Natural killer cell (primary cell): ENCODE measurements around the gene FARS2. TPM values are rescaled to one million over a fixed set of nuclear protein-coding genes. Genes with fewer than 3 reads are reported as not detected.

Experiments
- ATAC-seq, 3 donors: fragments of 150-1000 bp in 2 of 3; fragments of 200-7000 bp in 1 of 3; cut with Tn5 transposase; 1 replicate in 1 of 3; 2 replicates in 2 of 3; pipeline ENCODE4 v1.10.0; 2021; ENCODE audit warnings: mild to moderate bottlenecking in 2 of 3, moderate library complexity in 2 of 3
- DNase-seq, 2 donors: peaks; one replicate each; pipeline versions ENCODE4 v3.0.0 to v3.0.0-alpha.2; 2013 to 2021; ENCODE audit warnings: mixed read lengths in 1 of 2
- H3K27ac ChIP-seq: one replicate; pipeline ENCODE4 v1.5.1; 2013; ENCODE audit warnings: mild to moderate bottlenecking, low read length
- H3K27me3 ChIP-seq: one replicate; pipeline ENCODE4 v1.6.1; 2013; ENCODE audit warnings: low read length; ENCODE audit not compliant: control insufficient read depth, insufficient read depth
- H3K36me3 ChIP-seq: one replicate; pipeline ENCODE4 v1.6.1; 2013; ENCODE audit warnings: low read length; ENCODE audit not compliant: control insufficient read depth, insufficient read depth
- H3K4me1 ChIP-seq: one replicate; pipeline ENCODE4 v1.6.1; 2013; ENCODE audit warnings: low read length; ENCODE audit not compliant: control insufficient read depth, insufficient read depth
- H3K4me3 ChIP-seq: one replicate; pipeline ENCODE4 v1.5.1; 2013; ENCODE audit warnings: low read length
- H3K9me3 ChIP-seq: one replicate; pipeline ENCODE4 v1.6.1; 2013; ENCODE audit warnings: low read length; ENCODE audit not compliant: control insufficient read depth, insufficient read depth
- H3K27ac Mint-ChIP-seq, 2 donors: one replicate each; pipeline ENCODE4 v1.8.0; 2022; ENCODE audit warnings: mild to moderate bottlenecking in 2 of 2, mixed read lengths in 2 of 2, moderate library complexity in 1 of 2
- H3K27me3 Mint-ChIP-seq, 2 donors: one replicate each; pipeline ENCODE4 v1.8.0; 2022; ENCODE audit warnings: low read depth in 2 of 2, mixed read lengths in 2 of 2
- H3K36me3 Mint-ChIP-seq: one replicate; pipeline ENCODE4 v1.8.0; 2022; ENCODE audit warnings: mixed read lengths
- H3K4me1 Mint-ChIP-seq, 2 donors: one replicate each; pipeline ENCODE4 v1.8.0; 2022; ENCODE audit warnings: mixed read lengths in 2 of 2
- H3K4me3 Mint-ChIP-seq: one replicate; pipeline ENCODE4 v1.8.0; 2022; ENCODE audit warnings: mild to moderate bottlenecking, moderate library complexity, mixed read lengths
- H3K9me3 Mint-ChIP-seq, 2 donors: one replicate each; pipeline ENCODE4 v1.8.0; 2022; ENCODE audit warnings: mixed read lengths in 2 of 2
- CTCF ChIP-seq: fragments of 200-600 bp; IDR thresholded peaks from one replicate; pipeline ENCODE4 v1.8.0; 2022; ENCODE audit warnings: antibody characterized with exemption
- WGBS: methylation state at CpG from one replicate; pipeline ENCODE4 v1.1.7; 2013; ENCODE audit warnings: missing lambda C conversion rate; ENCODE audit not compliant: insufficient coverage; 5-methylcytosine and 5-hydroxymethylcytosine counted together
- intact Hi-C: fragments of 100-400 bp; cut with micrococcal nuclease; formaldehyde crosslinking; loops from one replicate; pipeline ENCODE4 v1.14.2; 2022
- total RNA-seq, 4 donors: library from RNA; stranded (reverse); fragments of 120-200 nt in 1 of 4; gene quantifications; one replicate each; pipeline versions ENCODE4 v1.2.3 to v1.2.4, GENCODE V29; 2013 to 2022

FARS2 gene
- total RNA-seq, 3 donors from 2014 or later (not counting 1 experiment from before 2014, with no cell fraction given), result 15.3 to 24.8 (median 22.7) TPM

DNA sequence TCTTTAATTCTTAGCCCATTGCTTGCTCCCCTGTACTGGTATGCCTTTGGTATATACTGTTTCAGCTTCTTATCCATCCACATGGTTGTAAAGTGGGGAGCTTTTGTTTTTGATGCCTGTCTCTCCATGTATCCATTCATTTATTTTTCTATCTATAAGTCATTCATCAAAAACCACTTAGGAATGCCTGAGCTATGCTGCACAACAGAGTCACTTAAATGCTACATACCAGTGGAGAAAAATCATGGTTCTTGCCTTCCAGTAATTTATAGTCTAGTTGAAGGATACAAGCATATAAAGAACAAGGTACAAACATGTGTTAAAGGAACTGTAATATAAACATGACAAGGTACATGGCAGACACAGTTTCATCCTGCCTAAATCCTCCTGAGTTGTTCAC, 398.2 kb downstream of the FARS2 start:
- intact Hi-C loops, result no loop called here
- Mint-ChIP-seq H3K27ac (no peak overlapping the region), H3K4me1 (peaks cover 0 to 14% of the 10 kb centered on the region in 2 donors), H3K27me3 (peaks cover 0 to 12% of the 10 kb centered on the region in 2 donors), H3K36me3 (no peaks in the 10 kb centered on the region), H3K9me3 (peaks cover 0 to 2% of the 10 kb centered on the region in 2 donors), H3K4me3 (no peak overlapping the region)
- ATAC-seq, result no peak
- DNase-seq, result no peak
- Histone ChIP-seq H3K4me3 (no peak overlapping the region), H3K9me3 (no peaks in the 10 kb centered on the region), H3K27me3 (no peaks in the 10 kb centered on the region), H3K4me1 (no peaks in the 10 kb centered on the region), H3K27ac (no peak overlapping the region), H3K36me3 (no peaks in the 10 kb centered on the region)
- no peak for TF ChIP-seq CTCF

GRCh38 chr6:5660772-5661171, 399.5 kb downstream of the FARS2 start:
- peaks cover 5 to 20% of the 10 kb centered on the region in 2 donors for H3K4me1 Mint-ChIP-seq

GRCh38 chr6:5662797-5663196, 401.5 kb downstream of the FARS2 start:
- no peaks in the 10 kb centered on the region for H3K36me3 Mint-ChIP-seq
- no peak overlapping the region for H3K27ac Mint-ChIP-seq
- peaks cover 0 to 2% of the 10 kb centered on the region in 2 donors for H3K9me3 Mint-ChIP-seq
- peaks cover 16 to 25% of the 10 kb centered on the region in 2 donors for H3K4me1 Mint-ChIP-seq
- Histone ChIP-seq H3K27ac (no peak overlapping the region), H3K4me1 (peaks cover 8% of the 10 kb centered on the region), H3K9me3 (no peaks in the 10 kb centered on the region), H3K36me3 (no peaks in the 10 kb centered on the region), H3K4me3 (no peak overlapping the region), H3K27me3 (no peaks in the 10 kb centered on the region)
- WGBS, result 100% methylated on average over 1 of the region's 3 CpGs
- no peak for ATAC-seq
- no peak overlapping the region for H3K4me3 Mint-ChIP-seq
- H3K27me3 Mint-ChIP-seq, result peaks cover 0 to 12% of the 10 kb centered on the region in 2 donors
- TF ChIP-seq CTCF, result no peak
- no peak for DNase-seq
- intact Hi-C loops, result no loop called here

More at GRCh38 chr6:5660772-5661171, 399.5 kb downstream of the FARS2 start:
- H3K4me3 ChIP-seq, result no peak overlapping the region
- no peaks in the 10 kb centered on the region for H3K27me3 ChIP-seq
- Mint-ChIP-seq H3K9me3 (peaks cover 0 to 2% of the 10 kb centered on the region in 2 donors), H3K27ac (no peak overlapping the region), H3K27me3 (peaks cover 0 to 12% of the 10 kb centered on the region in 2 donors), H3K36me3 (no peaks in the 10 kb centered on the region), H3K4me3 (no peak overlapping the region)
- H3K9me3 ChIP-seq, result no peaks in the 10 kb centered on the region
- no peak overlapping the region for H3K27ac ChIP-seq
- DNase-seq (no peak), ATAC-seq (no peak)
- intact Hi-C loops, result no loop called here
- no peaks in the 10 kb centered on the region for H3K4me1 ChIP-seq
- 73% methylated on average over 4 of the region's 5 CpGs for WGBS
- H3K36me3 ChIP-seq, result no peaks in the 10 kb centered on the region
- no peak for TF ChIP-seq CTCF

- Mint-ChIP-seq H3K9me3 (peaks cover 0 to 2% of the 10 kb centered on the region in 2 donors), H3K4me3 (no peak overlapping the region), H3K4me1 (peaks cover 20 to 29% of the 10 kb centered on the region in 2 donors), H3K27me3 (peaks cover 0 to 12% of the 10 kb centered on the region in 2 donors), H3K36me3 (no peaks in the 10 kb centered on the region), H3K27ac (no peak overlapping the region)
- WGBS, result 96% methylated on average over 4 of the region's 4 CpGs
- Histone ChIP-seq H3K9me3 (no peaks in the 10 kb centered on the region), H3K27me3 (no peaks in the 10 kb centered on the region), H3K4me1 (peaks cover 8% of the 10 kb centered on the region), H3K4me3 (no peak overlapping the region), H3K27ac (no peak overlapping the region), H3K36me3 (no peaks in the 10 kb centered on the region)
- DNase-seq, result no peak
- no peak for ATAC-seq
- TF ChIP-seq CTCF, result no peak
- intact Hi-C loops, result no loop called here
These were observed 401.9 kb downstream of the FARS2 start for GRCh38 chr6:5663259-5663658.
